Measurements from ENCODE around the gene MSH5. TPM values are rescaled to one million over a fixed set of nuclear protein-coding genes. Genes with fewer than 3 reads are reported as not detected.

MSH5 gene
- polyA plus RNA-seq, 3 donors, result 0.58 to 31.2 (median 1.9) TPM

DNA sequence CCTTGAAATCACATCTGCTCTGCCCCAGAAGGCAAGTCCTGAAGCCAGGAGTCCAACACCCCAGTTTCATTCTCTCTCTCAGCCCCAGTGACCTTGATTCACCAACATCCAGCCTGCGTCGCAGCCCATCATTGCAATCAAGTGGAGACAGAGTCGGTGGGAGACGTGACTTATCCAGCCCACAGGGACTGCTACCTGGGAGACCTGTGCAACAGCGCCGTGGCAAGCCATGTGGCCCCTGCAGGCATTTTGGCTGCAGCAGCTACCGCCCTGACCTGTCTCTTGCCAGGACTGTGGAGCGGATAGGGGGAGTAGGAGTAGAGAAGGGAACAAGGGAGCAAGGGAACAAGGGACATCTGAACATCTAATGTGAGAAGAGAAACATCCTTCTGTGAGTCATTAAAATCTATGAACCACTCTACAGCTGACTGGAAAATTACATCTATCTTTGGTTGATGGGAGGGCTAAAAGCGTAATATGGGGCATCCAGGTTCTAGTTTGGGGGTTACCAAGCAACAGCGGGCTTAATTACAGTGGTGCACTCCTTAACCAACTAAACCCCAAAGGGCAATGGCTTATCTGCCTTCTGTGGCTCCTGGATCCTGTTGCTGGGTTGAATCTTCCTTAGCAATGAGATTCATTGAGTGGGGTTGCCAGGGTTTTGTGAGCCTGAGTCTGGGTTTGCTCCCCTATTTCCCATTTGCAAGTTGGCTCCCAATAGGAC is 22.1 kb upstream of the MSH5 start:
- peaks cover under 1% of the 10 kb centered on the region for H3K4me1 Mint-ChIP-seq
- H3K79me2 ChIP-seq (ENCODE audit: insufficient read depth, low read length), result no peaks in the 10 kb centered on the region
- 94% methylated on average over 6 of the region's 10 CpGs for WGBS (ENCODE audit: insufficient coverage)
- H3K27ac Mint-ChIP-seq, result peak overlapping the region in 1 of 7 donors; percentile 65
- H3K27ac ChIP-seq (ENCODE audit: low read depth in 1 of 2, low read length in 2 of 2), result no peak overlapping the region
- H3K4me3 ChIP-seq (replicated peaks in 1 of 3; ENCODE audit: low read depth in 2 of 3, low read length in 3 of 3), result no peak overlapping the region
- H3K4me3 Mint-ChIP-seq, result no peak overlapping the region
- peaks cover 0 to 1% of the 10 kb centered on the region in 2 donors for H3K36me3 Mint-ChIP-seq
- no peak for DNase-seq
- no peaks in the 10 kb centered on the region for H3K27me3 ChIP-seq (ENCODE audit: control insufficient read depth in 2 of 2, insufficient read depth in 2 of 2, low read length in 2 of 2)
- H3K4me1 ChIP-seq (ENCODE audit: control insufficient read depth in 1 of 2, insufficient read depth in 2 of 2, low read length in 2 of 2), result no peaks in the 10 kb centered on the region
- no peak overlapping the region for H3K4me2 ChIP-seq (replicated peaks; ENCODE audit: extremely low read depth, low read length, poor library complexity, severe bottlenecking)
- TF ChIP-seq, protein P1, sequence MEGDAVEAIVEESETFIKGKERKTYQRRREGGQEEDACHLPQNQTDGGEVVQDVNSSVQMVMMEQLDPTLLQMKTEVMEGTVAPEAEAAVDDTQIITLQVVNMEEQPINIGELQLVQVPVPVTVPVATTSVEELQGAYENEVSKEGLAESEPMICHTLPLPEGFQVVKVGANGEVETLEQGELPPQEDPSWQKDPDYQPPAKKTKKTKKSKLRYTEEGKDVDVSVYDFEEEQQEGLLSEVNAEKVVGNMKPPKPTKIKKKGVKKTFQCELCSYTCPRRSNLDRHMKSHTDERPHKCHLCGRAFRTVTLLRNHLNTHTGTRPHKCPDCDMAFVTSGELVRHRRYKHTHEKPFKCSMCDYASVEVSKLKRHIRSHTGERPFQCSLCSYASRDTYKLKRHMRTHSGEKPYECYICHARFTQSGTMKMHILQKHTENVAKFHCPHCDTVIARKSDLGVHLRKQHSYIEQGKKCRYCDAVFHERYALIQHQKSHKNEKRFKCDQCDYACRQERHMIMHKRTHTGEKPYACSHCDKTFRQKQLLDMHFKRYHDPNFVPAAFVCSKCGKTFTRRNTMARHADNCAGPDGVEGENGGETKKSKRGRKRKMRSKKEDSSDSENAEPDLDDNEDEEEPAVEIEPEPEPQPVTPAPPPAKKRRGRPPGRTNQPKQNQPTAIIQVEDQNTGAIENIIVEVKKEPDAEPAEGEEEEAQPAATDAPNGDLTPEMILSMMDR (IDR thresholded peaks at IDR 0.05), result no peak
- H2AFZ ChIP-seq (ENCODE audit: insufficient read depth, low read depth, low read length, poor library complexity, severe bottlenecking), result no peak overlapping the region
- H3K9me3 Mint-ChIP-seq, result peaks cover 0 to 1% (median 0%) of the 10 kb centered on the region in 7 donors
- H3K36me3 ChIP-seq (replicated peaks in 1 of 2; ENCODE audit: control insufficient read depth in 1 of 2, insufficient read depth in 2 of 2, low read length in 2 of 2), result no peaks in the 10 kb centered on the region
- intact Hi-C loops (cut with micrococcal nuclease), result no loop called here
- H3K27me3 Mint-ChIP-seq (ENCODE audit: low read depth in 3 of 3), result peaks cover 5 to 7% (median 5%) of the 10 kb centered on the region in 3 donors
- no peak overlapping the region for H3K9ac ChIP-seq (ENCODE audit: insufficient read depth, low read length, poor library complexity, severe bottlenecking)
- H3K9me3 ChIP-seq (replicated peaks in 1 of 2; ENCODE audit: control insufficient read depth in 1 of 2, insufficient read depth in 1 of 2, low read length in 2 of 2), result no peaks in the 10 kb centered on the region
- no peaks in the 10 kb centered on the region for H4K20me1 ChIP-seq (ENCODE audit: insufficient read depth, low read length)

GRCh38 chr6:31718265-31718664 is 21.5 kb upstream of the MSH5 start:
- Mint-ChIP-seq H3K36me3 (peaks cover 0 to 1% of the 10 kb centered on the region in 2 donors), H3K4me1 (peaks cover 2% of the 10 kb centered on the region), H3K4me3 (no peak overlapping the region), H3K9me3 (no peaks in the 10 kb centered on the region), H3K27me3 (ENCODE audit: low read depth in 3 of 3) (peaks cover 5 to 10% (median 6%) of the 10 kb centered on the region in 3 donors), H3K27ac (no peak overlapping the region)
- H3K4me2 ChIP-seq (replicated peaks; ENCODE audit: extremely low read depth, low read length, poor library complexity, severe bottlenecking), result no peak overlapping the region
- no peak overlapping the region for H3K27ac ChIP-seq (ENCODE audit: low read depth in 1 of 2, low read length in 2 of 2)
- H4K20me1 ChIP-seq (ENCODE audit: insufficient read depth, low read length), result no peaks in the 10 kb centered on the region
- H2AFZ ChIP-seq (ENCODE audit: insufficient read depth, low read depth, low read length, poor library complexity, severe bottlenecking), result no peak overlapping the region
- no peaks in the 10 kb centered on the region for H3K36me3 ChIP-seq (replicated peaks in 1 of 2; ENCODE audit: control insufficient read depth in 1 of 2, insufficient read depth in 2 of 2, low read length in 2 of 2)
- no peaks in the 10 kb centered on the region for H3K27me3 ChIP-seq (ENCODE audit: control insufficient read depth in 2 of 2, insufficient read depth in 2 of 2, low read length in 2 of 2)
- H3K9me3 ChIP-seq (replicated peaks in 1 of 2; ENCODE audit: control insufficient read depth in 1 of 2, insufficient read depth in 1 of 2, low read length in 2 of 2), result no peaks in the 10 kb centered on the region
- H3K9ac ChIP-seq (ENCODE audit: insufficient read depth, low read length, poor library complexity, severe bottlenecking), result no peak overlapping the region
- TF ChIP-seq, protein P1 (IDR thresholded peaks at IDR 0.05), result no peak
- no peaks in the 10 kb centered on the region for H3K79me2 ChIP-seq (ENCODE audit: insufficient read depth, low read length)
- no peak for DNase-seq
- H3K4me3 ChIP-seq (replicated peaks in 1 of 3; ENCODE audit: low read depth in 2 of 3, low read length in 3 of 3), result no peak overlapping the region
- no CpG with 5 or more reads among the region's 1 CpG for WGBS (ENCODE audit: insufficient coverage)
- no peaks in the 10 kb centered on the region for H3K4me1 ChIP-seq (ENCODE audit: control insufficient read depth in 1 of 2, insufficient read depth in 2 of 2, low read length in 2 of 2)
- intact Hi-C loops (cut with micrococcal nuclease), result no loop called here
